ENCODE measurements around the gene MYCBP2.

DNA sequence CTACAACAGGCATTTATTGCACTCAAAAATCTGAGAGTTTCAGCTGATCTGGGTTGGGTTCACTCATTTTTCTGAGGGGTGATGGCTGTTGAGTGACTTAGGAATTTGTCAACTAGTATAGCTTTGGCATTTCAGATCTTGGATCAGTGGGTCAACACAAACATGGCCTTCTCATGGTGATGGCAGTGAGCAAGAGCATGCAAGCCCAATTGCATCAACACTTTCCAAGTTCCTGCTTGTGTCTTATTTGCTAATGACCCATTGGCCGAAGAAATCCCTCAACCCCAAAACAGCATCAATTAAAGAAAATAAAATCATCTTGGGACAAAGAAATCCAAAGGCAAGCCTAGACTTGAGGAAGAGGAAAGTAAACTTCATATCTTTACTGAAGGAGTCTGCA lies 23.9 kb upstream of the MYCBP2 start:
- TF ChIP-seq ZNF274 (IDR thresholded peaks at IDR 0.05; ENCODE audit: low read depth, low read length) (no peak), SUZ12 (IDR thresholded peaks at IDR 0.05; ENCODE audit: extremely low read depth, insufficient read depth, insufficient read length) (no peak)
